ENCODE data around the gene AMH.

DNA sequence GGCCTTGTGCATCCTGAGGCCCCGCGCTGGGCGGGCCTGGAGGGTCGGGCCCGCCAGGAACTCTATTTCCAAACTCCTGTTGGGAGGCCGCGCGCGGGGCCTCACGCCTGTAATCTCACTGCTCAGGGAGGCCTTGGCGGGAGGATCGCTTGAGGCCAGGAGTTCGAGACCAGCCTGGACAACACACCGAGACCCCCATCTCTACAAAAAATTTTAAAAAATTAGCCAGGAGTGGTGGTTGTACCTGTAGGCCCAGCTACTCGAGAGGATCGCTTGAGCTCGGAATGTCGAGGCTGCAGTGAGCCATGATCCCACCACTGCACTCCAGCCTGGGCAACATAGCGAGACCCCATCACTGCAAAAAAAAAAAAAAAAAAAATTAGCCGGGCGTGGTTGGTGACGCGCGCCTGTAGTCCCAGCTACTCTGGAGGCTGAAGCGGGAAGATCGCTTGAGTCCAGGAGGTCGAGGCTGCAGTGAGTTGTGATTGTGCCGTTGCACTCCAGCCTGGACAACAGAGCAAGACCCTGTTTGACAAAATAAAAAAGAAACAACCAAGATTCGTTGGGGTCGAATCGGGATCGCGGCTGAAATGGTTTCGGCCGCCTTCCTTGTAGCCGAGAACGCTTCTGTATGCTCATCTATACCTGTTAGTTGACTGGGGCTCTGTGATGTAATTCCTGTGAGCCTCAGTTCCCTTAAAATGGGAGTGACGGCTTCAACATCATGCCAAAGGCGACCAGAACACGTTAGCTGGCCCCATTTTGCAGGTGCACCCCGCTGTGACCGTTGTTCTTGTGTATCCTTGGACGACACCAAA, 11.9 kb upstream of the AMH start:
- no peak for TF ChIP-seq POLR2A (IDR thresholded peaks at IDR 0.05; ENCODE audit: low read depth, low read length)
- TF ChIP-seq POLR2AphosphoS5 (IDR thresholded peaks at IDR 0.05; ENCODE audit: low read depth, low read length): no peak
- no peak for TF ChIP-seq TAF1 (IDR thresholded peaks at IDR 0.05; ENCODE audit: low read depth, low read length)
- TF ChIP-seq SPI1 (IDR thresholded peaks at IDR 0.05; ENCODE audit: low read depth, low read length): no peak
- no peak for TF ChIP-seq PAX5 (IDR thresholded peaks at IDR 0.05; ENCODE audit: insufficient read depth, low read length, severe bottlenecking)
- no peak for TF ChIP-seq POU2F2 (IDR thresholded peaks at IDR 0.05; ENCODE audit: low read depth, low read length)
